ENCODE measurements around the gene PMEPA1. TPM values are rescaled to one million over a fixed set of nuclear protein-coding genes. Genes with fewer than 3 reads are reported as not detected.

PMEPA1 gene
- total RNA-seq, 4 donors from 2014 or later, result 3.3 to 5.5 (median 4.6) TPM

DNA sequence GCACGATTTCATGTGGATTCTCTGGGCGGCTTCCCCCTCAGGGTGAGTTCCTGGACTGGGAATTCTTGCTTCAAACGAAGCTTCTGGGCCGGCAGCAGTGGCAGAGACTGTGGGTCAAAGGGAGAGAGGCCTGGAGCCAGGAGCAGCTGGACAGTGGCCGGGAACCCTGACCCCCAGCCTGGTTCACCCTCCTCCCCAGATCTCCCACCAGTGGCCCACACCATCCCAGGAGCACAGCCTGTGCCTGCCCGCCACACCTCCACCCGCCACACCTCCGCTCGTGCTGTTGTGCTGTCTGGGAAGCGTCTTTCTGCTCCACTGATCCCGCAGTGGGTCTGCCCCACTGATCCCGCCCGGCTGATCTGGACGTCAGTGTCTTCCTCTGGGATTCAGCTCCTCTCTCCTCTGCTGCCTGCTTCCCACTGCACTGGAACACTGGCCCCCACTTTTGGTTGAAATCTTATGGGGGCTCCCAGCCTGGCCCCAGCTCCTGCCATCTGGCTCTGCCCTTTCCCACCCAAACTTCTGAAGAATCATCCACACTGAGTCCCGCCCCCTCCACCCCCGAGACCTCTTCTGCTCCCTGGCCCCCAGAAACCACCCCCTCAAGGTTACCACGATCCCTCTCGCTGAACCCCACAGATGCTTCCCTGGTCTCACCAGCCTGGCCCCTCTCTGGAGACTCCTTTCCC, 99.4 kb downstream of the PMEPA1 start:
- Histone ChIP-seq H3K4me1 (peaks cover 0 to 5% (median 0%) of the 10 kb centered on the region in 4 donors), H3K27me3 (no peaks in the 10 kb centered on the region), H3K27ac (no peak overlapping the region), H3K4me3 (no peak overlapping the region), H3K36me3 (no peaks in the 10 kb centered on the region), H3K9me3 (no peaks in the 10 kb centered on the region)
- TF ChIP-seq, protein P1, sequence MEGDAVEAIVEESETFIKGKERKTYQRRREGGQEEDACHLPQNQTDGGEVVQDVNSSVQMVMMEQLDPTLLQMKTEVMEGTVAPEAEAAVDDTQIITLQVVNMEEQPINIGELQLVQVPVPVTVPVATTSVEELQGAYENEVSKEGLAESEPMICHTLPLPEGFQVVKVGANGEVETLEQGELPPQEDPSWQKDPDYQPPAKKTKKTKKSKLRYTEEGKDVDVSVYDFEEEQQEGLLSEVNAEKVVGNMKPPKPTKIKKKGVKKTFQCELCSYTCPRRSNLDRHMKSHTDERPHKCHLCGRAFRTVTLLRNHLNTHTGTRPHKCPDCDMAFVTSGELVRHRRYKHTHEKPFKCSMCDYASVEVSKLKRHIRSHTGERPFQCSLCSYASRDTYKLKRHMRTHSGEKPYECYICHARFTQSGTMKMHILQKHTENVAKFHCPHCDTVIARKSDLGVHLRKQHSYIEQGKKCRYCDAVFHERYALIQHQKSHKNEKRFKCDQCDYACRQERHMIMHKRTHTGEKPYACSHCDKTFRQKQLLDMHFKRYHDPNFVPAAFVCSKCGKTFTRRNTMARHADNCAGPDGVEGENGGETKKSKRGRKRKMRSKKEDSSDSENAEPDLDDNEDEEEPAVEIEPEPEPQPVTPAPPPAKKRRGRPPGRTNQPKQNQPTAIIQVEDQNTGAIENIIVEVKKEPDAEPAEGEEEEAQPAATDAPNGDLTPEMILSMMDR (IDR thresholded peaks at IDR 0.05), result no peak
- no peak for TF ChIP-seq POLR2A (IDR thresholded peaks at IDR 0.05)
- peak in 2 of 3 donors; percentile 36 to 45 for DNase-seq

DNA sequence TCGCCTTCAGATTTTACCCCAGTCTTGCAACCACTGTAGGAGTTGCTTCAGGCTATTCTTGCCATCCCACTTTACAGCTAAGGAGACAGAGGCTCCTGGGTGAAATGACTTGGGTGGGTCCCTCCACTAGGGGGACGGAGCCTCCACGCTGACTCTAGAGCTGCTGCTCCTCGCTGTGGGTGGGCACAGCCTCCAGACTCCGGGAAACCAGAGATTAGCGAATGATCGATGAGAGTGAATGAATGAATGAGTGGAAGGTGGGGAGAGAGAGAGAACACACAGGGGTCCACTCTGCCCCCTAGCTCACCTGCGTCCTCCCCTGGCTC, 100.0 kb downstream of the PMEPA1 start:
- Histone ChIP-seq H3K27ac (no peak overlapping the region), H3K4me1 (peaks cover 0 to 11% (median 0%) of the 10 kb centered on the region in 4 donors), H3K27me3 (no peaks in the 10 kb centered on the region), H3K9me3 (no peaks in the 10 kb centered on the region), H3K36me3 (no peaks in the 10 kb centered on the region), H3K4me3 (no peak overlapping the region)
- TF ChIP-seq, protein P1 (IDR thresholded peaks at IDR 0.05), result no peak
- TF ChIP-seq POLR2A (IDR thresholded peaks at IDR 0.05), result no peak
- DNase-seq, result peak in 1 of 3 donors; percentile 19

DNA sequence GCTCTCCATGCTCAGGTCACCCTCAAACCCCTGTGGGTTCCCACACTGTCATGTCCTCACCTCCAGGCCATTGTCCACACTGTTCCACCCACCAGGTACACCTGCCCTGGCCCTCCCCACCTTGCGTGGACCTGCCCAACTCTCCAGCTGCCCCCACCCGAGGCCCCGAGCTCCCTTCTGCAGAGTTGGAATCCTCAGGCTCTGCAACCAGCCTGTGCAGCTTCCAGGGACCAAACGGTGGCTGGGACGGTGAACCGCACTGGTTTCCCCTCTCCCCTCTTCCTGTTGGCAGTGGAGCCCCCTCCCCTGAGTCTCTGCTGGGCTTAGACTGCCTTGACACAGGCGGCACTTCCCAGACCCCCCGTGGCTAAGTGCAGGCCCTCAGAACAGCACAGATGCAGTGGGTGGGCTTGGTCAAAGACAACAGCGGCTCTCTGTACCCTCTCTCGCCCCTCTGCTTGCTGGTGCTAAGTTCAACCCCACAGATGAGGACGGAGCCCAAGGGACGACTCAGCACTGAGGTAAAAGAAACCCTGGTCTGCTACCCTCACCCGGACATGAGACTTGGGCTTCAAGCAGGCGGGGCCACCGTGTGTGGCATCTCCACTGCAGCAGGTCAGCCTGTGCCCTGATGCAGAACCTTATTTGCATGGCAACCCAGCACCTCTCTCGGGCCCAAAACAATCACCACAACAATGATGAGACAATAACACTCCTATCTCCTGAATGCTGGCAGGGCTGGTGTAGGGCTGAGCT, 100.6 kb downstream of the PMEPA1 start:
- no peak overlapping the region for H3K27ac ChIP-seq
- peak in 2 of 3 donors; percentile 31 to 37 for DNase-seq
- no peak for TF ChIP-seq POLR2A (IDR thresholded peaks at IDR 0.05)
- TF ChIP-seq, protein P1 (IDR thresholded peaks at IDR 0.05), result no peak
- no peaks in the 10 kb centered on the region for H3K9me3 ChIP-seq
- no peaks in the 10 kb centered on the region for H3K36me3 ChIP-seq
- H3K4me3 ChIP-seq, result no peak overlapping the region
- peaks cover 0 to 16% (median 0%) of the 10 kb centered on the region in 4 donors for H3K4me1 ChIP-seq
- no peaks in the 10 kb centered on the region for H3K27me3 ChIP-seq

DNA sequence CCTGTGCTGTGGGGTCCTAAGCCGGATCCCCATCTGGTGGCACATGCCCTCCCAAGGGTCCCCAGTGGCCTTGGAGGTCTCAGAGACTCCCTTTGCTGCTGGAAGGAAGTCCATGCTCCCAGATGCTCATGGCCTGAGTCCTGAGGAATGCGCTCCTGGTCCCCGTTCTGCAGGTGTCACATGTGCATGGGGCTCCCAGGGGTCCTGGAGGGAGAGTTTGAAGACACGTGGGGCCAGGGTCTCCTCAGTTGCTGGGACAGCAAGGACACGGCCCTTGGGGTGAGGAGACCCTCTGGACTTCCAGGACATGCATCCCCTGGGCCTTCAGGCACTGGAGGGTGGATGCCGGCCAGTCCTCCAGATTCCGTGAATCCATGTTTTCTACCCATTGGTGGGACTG, 101.3 kb downstream of the PMEPA1 start:
- peaks cover 0 to 21% (median 0%) of the 10 kb centered on the region in 4 donors for H3K4me1 ChIP-seq
- H3K4me3 ChIP-seq, result no peak overlapping the region
- no peaks in the 10 kb centered on the region for H3K27me3 ChIP-seq
- no peaks in the 10 kb centered on the region for H3K9me3 ChIP-seq
- H3K27ac ChIP-seq, result no peak overlapping the region
- peak in 1 of 3 donors; percentile 45 for DNase-seq
- TF ChIP-seq POLR2A (IDR thresholded peaks at IDR 0.05), result no peak
- TF ChIP-seq, protein P1 (IDR thresholded peaks at IDR 0.05), result no peak
- no peaks in the 10 kb centered on the region for H3K36me3 ChIP-seq

DNA sequence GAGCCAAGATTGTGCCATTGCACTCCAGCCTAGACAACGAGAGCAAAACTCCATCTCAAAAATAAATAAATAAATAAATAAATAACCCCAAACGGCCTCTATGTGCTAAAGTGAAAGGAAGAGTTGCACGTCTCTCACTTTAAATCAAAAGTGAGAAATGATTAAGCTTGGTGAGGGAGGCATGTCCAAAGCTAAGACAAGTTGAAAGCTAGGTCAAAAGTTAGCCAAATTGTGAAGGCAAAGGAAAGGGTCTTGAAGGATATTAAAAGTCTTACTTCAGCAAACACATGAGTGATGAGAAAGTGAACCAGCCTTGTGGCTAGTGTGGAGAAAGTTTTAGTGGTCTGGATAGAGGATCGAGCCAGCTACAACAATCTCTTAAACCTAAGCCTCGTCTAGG, 103.9 kb downstream of the PMEPA1 start:
- no peak for TF ChIP-seq POLR2A (IDR thresholded peaks at IDR 0.05)
- TF ChIP-seq, protein P1 (IDR thresholded peaks at IDR 0.05), result no peak

More for the DNA sequence above, 103.9 kb downstream of the PMEPA1 start:
- DNase-seq, result no peak
- peaks cover 0 to 21% (median 0%) of the 10 kb centered on the region in 4 donors for H3K4me1 ChIP-seq
- H3K9me3 ChIP-seq, result no peaks in the 10 kb centered on the region
- no peaks in the 10 kb centered on the region for H3K36me3 ChIP-seq
- peak overlapping the region in 1 of 4 donors; percentile 68 for H3K27ac ChIP-seq
- H3K27me3 ChIP-seq, result no peaks in the 10 kb centered on the region
- no peak overlapping the region for H3K4me3 ChIP-seq

Measured in Peyer's patch (tissue), 4 donors.